GM19397 (cell line): ENCODE data around the gene RPL27.

Experiments
- ATAC-seq: cut with Tn5 transposase; IDR thresholded peaks from one replicate; pipeline ENCODE4 v1.9.1; 2021; ENCODE audit warnings: mild to moderate bottlenecking, moderate library complexity; ENCODE audit not compliant: unreplicated experiment

RPL27 gene

DNA sequence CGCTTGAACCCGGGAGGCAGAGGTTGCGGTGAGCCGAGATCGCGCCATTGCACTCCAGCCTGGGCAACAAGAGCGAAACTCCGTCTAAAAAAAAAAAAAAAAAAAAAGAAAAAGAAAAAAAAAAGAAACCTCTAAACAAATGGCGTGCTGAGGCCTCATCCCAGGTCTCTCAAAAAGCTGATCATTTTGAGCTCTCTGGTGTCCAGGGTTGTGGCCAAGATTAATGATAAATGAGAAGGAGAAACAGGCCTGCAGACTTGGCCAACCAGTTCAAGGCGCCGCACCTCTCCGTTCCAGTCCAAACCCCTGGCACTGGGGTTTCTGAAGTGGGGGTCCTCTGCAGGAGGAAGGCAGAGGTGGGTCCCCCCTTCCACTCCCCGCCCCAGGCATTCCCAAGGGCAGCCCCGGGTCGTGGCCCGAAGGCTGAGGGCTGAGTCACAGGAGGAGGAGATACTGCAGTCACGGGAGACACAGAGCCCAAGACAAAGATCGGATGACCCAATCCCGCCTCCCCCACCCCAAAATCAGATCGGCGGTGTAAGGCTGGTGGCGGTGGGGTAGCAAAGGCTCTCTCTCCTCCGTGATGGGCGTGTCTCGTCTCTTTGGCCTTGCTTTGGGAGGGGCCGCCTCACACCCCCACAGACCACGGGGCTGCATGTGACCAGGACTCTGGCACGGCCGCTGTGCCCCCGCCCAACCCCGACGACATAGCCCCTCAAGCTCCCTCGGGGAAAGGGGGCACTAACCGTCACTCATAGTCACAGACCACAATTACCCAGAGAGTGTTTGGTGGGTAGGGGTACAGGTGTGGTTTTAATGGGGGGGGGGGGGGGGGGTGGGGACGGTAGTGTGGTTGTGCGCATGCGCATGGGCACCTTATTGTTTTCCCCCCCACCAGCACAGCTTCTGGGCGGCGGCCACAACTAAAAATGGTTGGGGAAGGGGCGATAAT, 22.8 kb downstream of the RPL27 start:
- no peak for ATAC-seq

- peak; percentile 49 for ATAC-seq
Observed at GRCh38 chr17:43021741-43022512, 23.7 kb downstream of the RPL27 start, which contains the start of gene VAT1. VAT1 (minus strand) TSS chr17:43022385; CDS start chr17:43022322, 63 bp downstream.

- ATAC-seq = no peak
Observed at GRCh38 chr17:43024407-43025289, 26.4 kb downstream of the RPL27 start, which contains the start of gene RND2. RND2 (plus strand) TSS chr17:43025231; CDS start chr17:43025348, 117 bp downstream.

- no peak for ATAC-seq
Observed at GRCh38 chr17:43025290-43025657, 27.1 kb downstream of the RPL27 start.

- ATAC-seq = no peak
Observed at GRCh38 chr17:43025766-43026537, 27.7 kb downstream of the RPL27 start.

DNA sequence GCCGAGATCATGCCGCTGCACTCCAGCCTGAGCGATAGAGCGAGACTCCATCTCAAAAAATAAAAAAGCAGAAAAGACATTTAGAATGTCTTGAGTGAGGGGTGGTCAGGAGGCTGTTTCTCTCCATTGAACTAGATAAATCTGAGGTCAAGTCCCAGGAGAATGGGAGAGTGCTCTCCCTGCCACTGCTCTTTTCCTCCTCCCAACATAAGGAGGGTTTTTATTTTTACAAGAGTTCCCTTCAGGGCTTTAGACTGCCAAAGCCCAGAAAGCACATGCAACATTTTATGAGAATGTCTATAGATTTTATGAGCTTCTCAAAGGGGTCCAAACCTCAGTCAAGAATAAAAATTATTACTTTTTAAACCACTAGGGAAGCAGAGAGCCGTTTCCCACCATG, 28.4 kb downstream of the RPL27 start:
- ATAC-seq = no peak

DNA sequence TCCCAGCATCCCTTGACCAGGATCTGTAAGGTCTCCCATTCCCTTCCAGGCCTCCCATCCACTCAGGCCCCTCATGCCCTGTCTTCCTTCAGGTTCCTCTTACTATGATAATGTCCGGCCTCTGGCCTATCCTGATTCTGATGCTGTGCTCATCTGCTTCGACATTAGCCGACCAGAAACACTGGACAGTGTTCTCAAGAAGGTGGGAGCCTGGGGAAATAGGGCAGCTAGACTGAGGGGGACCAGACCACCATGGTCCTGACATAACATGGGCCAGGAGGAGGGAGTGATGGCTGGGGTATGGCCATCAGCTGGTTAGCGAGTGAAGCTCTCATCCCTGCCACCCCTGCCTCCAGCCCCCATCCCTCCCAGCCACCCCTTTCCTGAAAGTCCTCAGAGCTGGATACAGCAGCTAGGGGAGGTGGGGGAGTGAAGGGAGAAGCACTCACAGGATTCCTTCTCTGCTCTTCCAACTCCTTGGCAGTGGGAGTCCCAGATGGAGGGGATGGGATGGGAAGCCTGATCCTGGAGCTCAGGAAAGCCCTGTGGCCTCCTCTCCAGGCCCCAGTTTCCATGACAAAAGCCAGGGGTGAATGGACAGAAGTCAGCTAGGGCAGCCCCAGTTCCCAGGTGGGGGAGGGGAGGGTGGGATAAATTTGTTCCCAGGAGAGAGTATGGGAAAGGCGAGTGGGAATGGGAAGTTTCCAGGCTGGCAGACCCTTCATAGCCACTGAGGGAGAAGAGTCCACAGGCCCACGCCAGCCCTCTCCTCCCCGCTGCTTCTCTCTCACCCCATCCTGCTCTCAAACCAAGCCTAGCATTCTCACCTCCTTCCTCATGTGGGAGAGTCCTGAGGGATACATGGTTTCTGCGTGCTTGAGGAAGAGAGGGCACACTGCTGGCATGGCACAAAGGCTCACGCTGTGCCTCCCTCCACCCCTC, 29.1 kb downstream of the RPL27 start:
- ATAC-seq = no peak

DNA sequence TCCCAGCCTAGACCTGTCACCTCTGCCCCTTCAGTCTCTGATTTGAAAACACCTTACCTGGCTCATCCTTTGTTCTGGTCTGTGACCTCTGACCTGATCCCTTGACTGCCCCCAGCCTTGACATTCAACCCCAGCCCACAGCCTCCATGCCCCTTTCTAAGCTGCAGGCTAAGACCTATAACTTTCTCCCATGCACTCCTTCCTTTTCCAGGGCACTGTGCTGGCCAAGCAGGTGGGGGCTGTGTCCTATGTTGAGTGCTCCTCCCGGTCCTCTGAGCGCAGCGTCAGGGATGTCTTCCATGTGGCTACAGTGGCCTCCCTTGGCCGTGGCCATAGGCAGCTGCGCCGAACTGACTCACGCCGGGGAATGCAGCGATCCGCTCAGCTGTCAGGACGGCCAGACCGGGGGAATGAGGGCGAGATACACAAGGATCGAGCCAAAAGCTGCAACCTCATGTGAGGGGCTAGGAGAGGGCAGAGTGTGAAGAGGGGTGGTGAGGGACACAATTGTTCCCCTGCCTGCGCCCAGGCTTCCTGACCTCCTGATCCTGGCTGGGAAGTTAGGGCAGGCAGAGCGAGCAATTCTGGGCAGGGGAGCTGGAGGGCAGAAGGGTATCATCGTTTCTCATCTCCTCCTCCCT, 30.1 kb downstream of the RPL27 start:
- no peak for ATAC-seq

DNA sequence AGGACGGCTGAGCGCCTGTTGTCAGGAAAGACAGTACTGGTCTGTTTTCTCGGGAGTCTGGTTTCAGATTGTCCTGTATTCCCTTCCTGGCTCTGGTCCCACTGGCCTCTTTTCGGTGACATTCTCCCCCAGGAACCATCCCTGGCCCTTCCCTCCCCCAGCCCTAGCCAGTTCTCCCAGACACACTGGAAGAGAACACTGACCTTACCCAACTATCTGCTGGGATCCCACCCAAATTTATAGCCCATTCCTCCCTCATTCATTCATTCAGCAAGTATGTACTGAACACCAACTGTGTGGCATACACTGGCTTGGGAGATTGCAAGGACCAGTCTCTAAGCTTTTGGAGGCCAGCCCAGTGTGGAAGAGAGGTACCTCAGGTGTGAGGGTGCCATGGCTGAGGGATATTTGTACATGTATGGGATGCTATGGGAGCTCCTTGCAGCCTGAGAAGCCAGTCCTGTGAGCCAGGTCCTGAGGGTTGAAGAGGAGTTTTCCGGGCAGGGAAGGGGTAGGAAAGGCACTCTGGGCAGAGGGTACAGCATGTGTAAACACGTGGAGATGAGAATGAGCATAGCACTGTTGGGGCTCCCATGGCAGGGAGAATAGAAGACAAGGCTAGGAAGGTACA, 32.0 kb downstream of the RPL27 start:
- ATAC-seq = no peak

DNA sequence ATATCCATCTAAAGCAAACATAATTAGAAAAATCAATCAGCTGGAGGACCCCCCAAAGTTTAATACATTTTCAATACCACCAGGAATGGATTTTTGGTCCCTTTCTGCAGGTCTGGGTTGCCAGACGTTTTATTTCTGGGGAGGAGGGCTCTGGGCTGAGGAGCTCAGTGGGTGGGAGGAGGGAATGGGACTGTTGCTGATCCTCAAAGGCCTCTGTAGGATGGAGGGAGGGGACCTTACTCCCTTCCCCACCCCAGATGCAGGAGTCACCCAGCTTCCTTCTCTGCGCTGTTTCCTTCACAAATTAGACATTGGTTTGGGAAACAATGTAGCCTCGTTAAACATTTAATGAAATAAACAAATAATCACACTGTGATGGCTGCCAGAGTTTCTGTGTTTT, 33.4 kb downstream of the RPL27 start:
- ATAC-seq = no peak

DNA sequence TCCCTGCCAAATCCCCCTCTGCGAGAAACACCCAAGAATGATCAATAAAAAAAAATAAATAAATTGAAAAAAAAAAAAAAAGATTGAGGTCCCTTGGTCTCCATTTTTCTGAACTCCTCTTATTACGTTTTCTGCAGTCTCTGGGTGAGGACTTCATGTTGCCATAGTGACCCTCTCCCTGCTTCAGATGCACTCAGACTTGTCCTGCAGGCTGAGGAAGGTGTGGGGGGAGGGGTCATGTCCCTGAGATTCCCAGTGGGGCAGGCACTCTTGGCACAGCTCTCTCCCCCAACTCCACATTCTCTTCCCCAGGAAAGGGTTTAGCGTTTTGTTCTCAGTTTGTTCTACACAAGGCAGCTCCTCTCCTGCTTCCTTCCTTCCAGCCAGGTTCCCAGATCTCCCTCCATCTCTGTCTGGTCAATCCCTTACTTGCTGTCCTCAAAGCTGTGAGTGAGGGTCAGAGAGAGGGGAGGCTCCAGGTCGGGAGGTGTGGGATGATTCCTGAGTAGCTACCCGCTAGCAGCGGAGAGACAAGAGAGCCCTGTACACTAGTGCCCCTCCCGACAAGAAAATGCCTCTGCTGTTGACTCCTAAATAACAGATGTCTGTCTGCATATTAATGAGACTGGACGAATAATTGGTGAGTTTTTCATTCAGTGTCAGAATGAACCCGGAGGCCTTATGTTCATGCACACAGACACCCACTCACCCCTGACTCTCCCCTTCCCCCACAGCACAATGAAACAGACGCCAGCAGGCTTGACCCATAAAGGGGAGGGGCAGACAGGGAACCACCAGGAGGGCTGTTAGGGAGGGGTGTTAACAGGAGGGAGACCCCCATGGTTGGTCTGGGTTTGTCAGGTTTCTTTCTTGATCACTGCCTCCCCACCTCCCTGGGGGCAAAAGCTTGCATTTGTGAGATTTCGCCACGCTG, 36.0 kb downstream of the RPL27 start:
- ATAC-seq = no peak

DNA sequence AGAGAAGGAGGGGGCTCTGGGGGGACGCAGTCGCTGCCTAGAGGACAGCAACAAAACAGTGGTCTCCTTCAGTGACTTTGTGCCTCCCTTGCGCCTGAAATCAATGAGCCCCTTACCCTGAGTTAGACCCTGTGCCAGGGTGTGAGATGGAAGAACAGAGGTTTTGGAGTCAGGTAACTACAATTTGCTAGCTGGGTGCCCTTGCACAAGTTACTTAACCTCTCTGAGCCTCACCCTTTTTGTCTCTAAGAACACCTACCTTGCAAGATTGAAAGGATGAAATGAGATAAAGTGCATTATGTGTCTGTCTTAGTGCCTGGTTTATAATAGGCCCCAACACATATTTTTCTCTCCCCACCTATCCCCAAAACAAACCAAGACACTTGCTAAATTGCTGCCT, 36.7 kb downstream of the RPL27 start:
- no peak for ATAC-seq

- ATAC-seq = no peak
Observed at GRCh38 chr17:43039646-43040045, 41.4 kb downstream of the RPL27 start.

- ATAC-seq = no peak
Observed at GRCh38 chr17:43040655-43041054, 42.4 kb downstream of the RPL27 start.

DNA sequence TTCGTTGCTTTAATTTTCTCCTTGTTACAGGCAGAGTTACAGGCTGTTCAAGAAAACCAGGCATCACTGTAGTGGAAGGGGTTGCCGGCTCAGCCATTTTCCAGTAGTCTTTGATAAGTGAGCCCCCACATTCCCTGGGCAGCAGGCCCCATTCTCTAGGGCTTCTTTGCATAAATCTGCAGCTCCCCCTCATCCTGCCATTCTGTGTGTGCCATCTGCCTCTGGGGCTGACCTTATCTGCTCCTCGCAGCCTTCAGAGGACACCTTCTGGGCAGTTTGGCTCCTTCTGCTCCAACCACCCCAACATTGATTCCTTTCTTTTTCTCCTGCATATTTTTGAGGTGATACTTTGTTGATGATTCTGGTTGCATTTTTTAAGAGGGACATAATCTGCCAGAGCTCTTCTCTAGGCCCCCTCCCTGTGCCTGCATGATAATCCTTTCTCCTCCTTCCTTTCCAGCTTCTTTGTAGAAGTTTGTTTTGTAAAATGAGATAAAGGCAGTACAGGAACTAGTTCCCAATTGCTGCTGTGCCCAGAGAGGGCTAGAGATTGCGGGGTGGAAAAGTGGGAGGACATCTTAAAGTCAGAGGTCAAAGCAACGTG, 43.9 kb downstream of the RPL27 start:
- ATAC-seq = no peak

GRCh38 chr17:43043307-43043706, 45.1 kb downstream of the RPL27 start:
- ATAC-seq = no peak

GRCh38 chr17:43044024-43044423, 45.8 kb downstream of the RPL27 start:
- no peak for ATAC-seq
